Measurements from ENCODE around the gene PXT1.
A peak's percentile ranks its signal among the peaks of the same experiment; 100 is the strongest.

PXT1 gene

DNA sequence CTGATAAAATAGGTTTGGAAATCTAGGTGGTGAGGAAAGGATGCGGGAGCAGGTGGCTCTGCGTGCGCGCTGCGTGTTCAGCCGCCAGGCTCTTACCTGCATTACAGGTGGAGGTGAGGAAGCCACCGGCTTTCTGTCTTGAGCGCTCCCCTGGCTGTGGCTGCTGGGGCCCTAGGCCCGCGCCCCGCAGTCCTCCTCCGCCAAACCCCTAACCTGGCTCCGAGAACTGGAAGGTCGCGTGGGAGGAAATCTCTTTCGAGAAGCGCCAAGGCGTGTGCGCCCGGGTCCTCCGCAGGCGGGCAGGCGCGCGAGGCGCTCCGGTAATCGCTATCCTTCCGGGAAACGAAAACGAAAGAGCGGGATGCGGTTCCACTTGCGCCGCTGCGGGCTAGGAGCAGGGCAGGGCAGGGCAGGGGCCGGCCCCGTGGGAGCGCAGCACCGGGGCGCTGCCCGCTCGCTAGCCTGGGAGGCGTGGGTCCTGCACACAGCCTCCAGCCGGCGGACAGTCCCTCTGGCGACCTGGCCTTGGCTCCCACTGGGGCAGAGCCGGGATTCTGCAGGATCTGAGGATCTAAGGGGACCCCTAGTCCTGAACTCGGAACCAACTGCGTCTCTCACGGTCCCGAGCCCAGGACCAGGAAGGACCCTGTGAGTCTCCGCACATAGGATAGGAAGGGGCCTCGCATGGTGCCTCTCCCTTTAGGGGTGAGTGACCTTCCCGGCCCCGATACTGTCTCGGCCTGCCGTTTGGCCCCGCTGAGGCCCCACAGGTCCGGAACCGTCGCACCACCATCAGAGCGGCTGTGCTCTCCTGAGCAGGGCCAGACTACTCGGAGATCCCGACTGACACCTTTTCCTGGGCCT, 55.0 kb downstream of the PXT1 start, which contains the start of gene ETV7:
TSS of gene ETV7 (minus strand) at position 230 of the 864 bp plus-strand sequence. CDS start at position 102, 128 bp downstream.
- DNase-seq (ENCODE audit: low spot score): no peak

DNA sequence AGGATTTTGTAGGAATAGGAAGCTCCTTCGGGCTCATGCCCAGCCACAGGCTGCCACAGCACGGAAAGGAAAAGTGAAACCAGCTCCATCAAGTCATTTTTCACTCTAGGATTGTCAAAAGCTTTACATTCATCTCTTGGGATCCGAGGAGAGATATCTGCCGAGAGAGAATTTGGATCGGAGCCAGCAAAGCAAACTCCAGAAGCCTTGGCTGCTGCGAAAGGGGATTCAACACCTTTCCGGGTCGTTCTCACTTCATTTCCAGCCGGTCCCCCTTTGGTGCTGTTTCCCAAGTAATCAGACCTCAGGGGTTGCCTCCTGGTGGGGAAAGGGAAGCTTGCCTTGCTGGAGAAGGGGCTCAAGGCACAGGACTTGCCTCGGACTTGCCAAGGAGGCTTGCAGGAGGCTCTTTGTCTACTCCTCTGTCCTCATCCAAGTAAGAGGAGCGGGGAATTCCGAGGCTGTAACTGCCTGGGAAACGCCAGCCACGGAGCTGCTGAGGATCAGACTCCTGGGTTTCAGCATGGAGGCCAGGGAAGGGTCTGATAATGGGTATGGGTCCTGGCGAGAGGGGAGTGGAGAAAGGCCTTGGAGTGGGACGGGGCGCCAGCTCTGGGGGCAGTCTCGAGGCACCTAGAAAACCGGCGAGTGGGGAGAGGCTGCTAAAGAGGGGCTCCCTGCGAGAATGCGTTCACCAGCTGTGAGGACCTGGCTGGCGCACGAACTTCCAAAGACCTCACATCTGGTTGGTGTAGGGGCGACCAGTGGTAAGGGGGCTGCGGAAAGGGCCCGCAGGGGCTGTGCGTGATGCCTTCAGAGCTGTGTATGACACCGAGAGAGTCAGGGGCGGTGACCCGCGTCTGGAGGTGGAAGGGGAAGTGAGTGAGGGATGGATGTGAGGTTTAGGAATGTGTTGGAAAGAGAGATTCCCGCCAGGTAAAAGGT, 55.9 kb downstream of the PXT1 start:
- DNase-seq (ENCODE audit: low spot score): peak; percentile 44

DNA sequence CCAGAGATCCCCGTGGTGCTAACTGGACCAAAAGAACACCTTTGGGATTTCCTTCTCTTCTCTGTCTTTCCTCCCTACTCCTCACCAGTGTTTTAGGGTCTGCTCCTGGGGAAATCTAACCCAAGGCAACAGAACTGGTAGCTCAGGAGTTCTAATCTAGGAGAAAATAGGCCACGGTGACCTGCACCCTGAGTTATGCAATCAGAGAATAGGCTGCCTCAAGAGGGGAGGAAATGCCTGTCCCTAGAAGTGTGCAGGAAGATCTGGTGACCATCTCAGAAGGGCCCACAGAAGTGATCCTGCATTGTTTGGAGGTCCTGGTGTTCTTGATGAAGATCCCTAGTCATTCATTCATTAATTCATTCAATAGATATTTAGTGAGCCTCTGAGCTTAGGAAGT, 58.6 kb downstream of the PXT1 start:
- DNase-seq (ENCODE audit: low spot score): no peak

DNA sequence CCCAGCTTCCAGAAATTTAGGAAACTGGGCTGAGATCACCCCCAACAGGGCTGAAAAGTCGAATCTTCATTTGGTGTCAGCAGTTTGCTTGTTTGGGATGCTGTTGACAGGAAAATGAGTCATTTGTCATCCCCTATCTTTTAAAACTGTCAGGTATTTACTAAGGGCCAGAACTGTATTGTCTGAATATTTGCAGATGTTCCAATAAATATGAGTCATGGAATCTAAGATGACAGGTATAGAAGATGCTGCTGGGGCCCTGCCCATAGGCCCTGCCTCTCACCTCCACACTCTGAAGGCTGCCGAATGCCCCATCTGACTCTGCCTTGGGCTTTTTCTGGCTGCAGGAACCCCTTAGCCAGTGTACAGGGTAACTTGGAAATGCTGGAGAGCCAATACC, 59.0 kb downstream of the PXT1 start:
- no peak for DNase-seq (ENCODE audit: low spot score)

DNA sequence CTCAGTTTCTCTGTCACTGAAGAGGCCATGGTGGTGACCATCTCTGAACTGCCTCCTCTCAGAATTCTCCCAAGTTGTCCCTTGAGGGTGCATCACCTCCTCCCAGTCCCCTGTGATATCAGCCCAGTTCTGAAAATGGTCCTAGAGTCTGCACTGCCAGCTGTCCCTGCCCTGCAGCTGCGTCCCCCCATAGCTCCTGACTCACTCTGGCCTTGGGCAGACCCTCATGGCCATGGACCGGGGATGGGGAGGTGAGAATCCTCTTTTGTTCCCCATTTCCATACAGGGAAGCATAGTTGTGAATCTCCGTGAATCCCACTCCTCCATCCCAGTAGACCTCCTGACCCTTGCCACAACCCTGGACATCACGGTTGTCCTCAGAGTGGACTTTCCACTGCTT, 59.7 kb downstream of the PXT1 start:
- DNase-seq (ENCODE audit: low spot score): no peak

DNA sequence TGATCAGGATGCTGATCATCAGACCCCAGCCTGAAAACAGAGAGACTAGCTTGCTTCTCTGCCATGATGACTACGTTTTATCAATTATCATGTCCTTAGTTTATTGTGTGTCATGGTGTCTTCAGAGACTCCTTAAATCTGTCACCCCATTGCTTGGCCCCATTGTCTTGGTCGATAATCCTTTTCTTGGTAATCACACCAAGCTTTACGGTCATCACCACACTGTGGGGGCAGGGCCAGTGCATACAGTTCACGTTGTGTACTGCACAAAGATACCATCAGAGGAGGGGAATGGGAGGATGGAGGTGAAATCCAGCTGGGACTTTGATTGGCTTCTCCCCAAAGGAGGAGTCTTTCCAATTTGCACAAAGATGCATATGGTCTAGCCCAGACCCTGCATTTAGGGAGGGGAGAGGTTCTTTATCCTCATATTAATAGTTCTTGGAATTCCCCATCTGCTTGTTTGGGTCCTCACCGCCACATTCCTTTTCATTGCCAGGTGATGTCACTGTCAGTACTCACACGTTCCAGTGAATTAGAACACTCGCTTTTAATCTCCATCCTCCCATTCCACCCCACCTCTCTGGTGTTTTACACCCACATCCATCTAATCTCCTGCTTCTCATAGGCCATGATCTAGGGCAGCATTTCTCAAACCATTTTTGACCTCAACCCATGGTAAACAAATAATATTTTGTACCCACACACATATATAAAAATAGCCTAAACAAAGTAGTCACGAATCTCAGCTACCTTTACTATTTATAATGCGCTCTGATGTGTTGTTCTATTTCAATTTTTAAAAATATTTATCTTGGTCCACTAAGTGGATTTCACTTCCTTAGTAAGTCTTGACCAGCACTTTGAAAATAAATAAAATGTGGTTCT, 60.9 kb downstream of the PXT1 start:
- DNase-seq (ENCODE audit: low spot score): no peak

DNA sequence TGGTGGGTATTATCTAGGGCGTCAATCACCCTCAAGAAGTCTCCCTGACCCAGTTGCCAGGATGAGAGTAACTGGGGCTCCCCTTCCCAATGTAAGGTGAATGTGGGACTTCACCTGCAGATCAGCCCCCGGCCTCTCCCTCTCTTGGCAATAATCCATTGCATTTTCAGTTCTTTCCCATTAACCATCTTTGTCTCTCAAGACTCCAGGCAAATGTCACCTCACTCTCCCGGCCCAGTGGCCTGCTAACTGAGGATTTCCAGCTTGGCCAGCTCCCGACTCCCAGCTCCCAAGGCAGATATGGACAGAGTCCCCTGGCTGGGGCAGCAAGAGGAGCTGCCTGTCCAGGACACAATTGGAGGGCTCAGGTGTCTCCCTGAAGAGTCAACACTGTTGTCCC, 62.5 kb downstream of the PXT1 start:
- DNase-seq (ENCODE audit: low spot score): no peak

DNA sequence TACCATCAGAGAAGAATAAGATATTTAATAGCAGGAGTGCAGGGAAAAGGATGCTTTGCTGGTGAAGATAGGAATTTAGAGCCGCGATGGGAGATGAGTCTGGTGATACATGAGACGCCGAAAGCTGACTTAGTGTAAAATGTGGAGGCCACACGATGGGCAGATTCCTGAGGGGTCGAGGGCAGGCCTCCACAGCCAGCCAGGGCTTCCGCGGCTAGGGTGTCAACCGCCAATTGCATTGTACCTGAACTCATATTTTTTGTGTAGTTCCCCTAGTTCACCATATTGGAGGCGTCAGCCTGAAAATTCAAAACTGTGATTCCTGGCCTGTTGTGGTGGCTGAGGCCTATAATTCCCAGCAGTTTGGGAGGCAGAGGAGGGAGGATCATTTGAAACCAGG, 63.7 kb downstream of the PXT1 start:
- DNase-seq (ENCODE audit: low spot score): no peak

DNA sequence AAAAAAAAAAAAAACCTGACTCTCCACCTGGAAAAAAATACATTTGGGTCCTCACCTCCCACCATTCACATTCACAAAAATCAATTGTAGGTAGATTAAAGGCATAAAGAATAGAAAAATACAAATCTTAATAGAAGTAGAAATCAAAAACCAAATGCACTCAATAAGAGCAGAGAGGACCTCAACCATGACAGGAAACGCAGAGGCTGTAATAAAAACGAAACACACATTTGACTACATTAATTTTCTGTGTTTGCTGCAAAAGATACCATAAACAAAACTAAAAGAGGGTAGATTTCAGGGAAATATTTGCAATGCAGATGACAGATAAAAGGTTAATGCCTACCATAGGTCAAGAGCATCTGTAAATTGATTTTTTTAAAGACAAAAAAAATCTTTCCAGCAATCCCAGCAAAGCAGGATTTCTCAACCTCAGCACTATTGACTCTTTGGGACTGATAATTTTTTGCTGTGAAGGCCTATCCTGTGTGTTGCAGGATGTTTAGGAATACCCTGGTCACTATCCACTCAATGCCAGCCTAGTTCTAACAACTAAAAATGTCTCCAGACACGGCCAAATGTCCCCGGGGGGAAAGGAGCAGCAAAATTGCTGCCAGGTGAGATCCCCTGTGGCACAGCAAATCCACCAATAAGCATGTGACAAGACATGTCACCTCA, 64.3 kb downstream of the PXT1 start:
- DNase-seq (ENCODE audit: low spot score): no peak

DNA sequence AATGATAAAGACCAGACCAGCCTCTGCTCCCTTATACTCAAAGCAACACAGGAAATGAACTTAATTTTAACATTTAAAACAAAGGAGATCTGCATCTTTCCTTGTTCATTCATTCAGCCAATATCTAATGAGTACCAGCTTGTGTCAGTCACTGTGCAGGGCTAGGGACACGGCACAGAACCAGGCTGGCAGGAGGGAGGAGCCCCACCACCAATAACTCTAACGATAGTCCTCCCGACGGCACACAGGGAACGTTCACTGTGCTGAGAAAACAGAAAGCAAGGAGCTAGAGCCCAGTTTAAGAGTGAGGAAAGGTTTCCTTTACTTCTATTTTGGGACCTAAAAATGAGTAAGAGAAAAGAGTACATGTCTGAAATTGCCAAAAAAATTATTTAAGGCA, 65.1 kb downstream of the PXT1 start:
- DNase-seq (ENCODE audit: low spot score): no peak

DNA sequence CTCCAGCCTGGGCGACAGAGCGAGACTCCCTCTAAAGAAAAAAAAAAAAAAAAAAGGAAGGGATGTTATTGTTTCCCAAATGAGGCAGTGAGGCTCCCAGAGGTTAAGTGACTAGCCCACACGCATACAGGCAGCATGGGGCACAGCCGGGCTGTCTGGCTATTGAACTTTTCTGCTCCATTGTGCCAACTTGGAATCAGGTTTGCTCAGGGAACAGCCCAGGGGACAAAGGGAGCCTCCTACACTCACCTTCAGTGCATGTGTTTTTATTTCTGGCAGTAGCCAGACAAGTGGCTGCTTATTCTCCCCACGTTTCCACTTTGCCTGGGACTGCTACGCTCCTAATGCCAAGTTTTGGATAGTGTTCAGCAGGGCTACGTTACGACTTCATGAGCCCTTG, 65.9 kb downstream of the PXT1 start:
- no peak for DNase-seq (ENCODE audit: low spot score)

DNA sequence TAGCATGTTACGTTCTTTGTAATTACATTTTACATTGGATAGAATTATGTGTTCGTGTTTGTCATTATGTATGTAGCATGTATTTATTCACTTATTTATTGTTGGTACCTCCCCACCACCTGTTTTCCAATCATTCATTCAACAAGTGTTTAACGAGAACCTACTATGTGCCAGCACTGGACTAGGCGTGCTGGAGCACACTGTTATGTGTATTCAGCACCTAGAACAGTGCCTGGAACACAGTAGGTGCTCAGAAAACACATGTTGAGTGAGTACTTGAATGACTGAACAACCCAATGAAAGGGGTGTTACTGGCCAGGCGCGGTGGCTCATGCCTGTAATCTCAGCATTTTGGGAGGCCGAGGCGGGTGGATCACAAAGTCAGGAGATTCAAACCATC, 66.5 kb downstream of the PXT1 start:
- DNase-seq (ENCODE audit: low spot score): no peak

DNA sequence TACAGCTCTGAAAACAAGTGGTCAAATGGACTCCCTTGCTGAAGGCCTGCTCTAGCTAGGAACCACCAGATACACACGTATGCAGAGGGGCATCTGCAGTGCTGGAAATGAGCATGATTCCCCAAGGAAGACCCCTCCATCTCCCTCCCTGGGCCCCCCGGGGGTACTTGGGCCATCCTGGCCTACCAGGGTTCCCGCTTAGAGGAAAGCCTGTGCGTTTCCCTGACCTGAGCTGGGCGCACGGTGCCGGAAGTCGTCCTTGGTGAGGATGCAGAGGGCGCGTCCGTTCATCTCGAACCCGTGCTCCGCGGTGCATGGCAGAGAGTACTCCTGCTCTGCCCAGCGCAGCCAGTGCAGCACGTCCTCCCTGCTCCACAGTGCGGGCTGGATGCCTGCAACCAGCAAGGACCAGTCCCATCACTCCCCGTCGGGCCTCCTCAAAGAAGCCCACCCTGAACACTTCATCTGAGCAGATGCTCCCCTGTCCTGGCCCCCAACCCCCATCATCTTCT, 67.0 kb downstream of the PXT1 start:
- DNase-seq (ENCODE audit: low spot score): no peak

DNA sequence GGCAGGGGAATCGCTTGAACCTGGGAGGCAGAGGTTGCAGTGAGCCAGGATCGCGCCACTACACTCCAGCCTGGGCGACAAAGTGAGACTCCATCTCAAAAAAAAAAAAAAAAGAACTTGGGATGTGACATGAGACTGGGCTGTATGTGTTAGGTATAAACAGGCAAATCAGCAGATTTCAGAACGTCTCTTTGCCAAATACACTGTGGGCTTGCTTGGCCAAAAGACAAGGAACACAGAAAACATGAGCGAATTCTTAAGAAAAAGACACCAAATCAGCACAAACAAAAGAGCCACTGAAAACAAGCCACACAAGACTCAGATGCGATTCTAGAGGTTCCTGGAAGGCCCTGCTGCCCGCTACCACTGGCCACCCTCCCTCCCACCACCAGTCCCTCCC, 67.7 kb downstream of the PXT1 start:
- no peak for DNase-seq (ENCODE audit: low spot score)

DNA sequence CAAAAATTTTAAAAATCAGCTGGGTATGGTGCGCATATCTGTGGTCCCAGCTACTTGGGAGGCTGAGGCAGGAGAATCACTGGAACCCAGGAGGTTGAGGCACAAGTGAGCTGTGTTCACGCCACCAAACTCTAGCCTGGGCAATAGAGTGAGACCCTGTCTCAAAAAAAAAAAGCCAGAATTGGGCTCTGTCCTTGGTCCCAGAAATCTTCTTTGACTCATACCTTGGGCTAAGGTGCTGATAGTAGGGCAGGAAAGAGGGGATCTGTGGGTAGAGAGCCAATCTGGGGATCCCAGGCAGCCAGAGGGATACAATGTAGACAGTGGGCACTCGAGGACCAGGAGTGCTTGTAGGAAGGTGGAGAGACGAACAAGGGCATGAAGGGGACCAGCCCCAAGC, 68.5 kb downstream of the PXT1 start:
- DNase-seq (ENCODE audit: low spot score): no peak

DNA sequence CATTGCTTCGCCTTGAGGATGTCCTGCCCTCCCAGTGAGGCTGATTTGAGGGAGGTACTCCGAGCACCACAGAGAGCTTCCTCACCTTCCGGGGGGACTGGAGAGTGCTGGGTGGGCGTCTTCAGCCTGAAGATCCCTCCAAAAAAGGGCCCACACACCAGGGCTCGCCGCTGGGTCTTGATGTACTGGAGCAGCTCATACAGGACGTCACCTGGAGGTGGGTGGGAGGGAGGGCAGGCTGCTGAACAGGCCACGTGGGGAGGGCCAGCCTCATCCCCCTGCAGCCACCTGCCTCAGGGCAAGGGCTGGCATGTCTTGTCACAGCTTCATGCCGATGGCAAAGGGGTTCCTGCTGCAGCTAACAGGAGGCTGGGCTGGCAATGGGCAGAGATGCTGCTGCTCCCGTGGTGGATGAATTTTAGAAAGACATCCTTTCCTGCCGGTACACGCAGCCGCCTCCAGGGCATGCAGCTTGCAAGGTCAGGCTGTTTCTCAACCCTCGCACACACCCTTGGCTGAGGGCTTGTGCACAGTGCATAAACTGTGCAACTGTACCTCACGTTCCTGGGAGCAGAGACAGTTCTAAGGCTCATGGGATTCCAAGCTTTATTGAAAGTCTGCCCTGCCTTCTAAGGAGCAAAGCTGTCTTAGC, 69.2 kb downstream of the PXT1 start:
- DNase-seq (ENCODE audit: low spot score): no peak

DNA sequence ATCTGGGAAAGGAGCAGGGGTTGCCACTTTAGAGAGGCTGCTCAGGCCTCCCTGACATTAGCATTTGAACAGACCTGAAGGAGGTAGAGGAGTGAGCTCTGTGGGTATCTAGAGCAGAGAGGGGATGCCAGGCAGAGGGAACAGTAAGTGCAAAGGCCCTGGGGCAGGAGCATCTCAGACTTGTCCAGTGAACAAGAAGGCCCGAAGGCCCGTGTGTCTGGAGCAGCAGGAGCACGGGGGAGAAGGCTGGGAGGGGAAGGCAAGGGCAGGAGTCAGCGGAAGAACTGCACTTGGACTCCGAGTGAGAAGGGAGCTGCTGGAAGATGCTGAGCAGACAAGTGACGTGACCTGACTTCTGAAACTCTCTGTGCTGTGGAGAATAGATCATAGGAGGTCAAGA, 70.6 kb downstream of the PXT1 start:
- DNase-seq (ENCODE audit: low spot score): no peak

DNA sequence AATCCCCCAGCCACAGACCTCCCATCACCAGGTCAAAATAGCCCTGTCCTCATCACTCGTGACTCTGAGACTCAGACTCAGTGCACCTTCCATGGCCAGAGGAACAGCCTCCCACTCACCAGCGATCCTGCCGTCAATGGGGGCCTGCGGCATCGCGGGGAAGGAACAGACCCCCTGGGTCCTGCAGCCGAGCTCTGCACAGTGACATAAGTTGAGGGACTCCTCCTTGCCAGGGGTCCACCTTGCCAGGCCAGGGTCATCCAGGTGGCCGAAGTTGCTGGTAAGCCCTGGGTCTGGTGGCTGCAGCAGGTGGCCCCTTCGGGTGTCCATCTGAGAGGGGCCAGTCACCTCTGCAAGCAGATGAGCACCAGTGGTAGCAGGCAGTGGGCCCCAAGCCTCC, 71.4 kb downstream of the PXT1 start:
- no peak for DNase-seq (ENCODE audit: low spot score)

DNA sequence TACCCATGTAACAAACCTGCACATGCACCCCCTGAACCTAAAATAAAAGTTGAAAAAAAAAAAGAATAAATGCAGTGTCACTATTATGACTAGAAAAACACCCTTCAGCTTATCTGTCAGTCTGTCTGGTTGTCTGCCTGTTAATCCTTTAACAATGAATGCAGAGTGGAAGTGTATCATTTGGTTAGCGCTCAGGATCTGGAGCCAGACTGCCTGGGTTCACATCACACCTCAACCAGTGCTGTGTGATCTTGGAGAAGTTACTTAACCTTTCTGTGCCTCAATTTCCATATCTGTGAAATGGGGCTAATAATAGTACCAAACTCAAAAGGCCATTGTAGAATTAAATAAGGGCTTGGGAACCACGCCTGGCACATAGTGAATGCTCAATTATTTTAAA, 72.0 kb downstream of the PXT1 start:
- DNase-seq (ENCODE audit: low spot score): no peak
